Measurements from ENCODE around the gene TADA1.

- no peak for TF ChIP-seq CTCF (IDR thresholded peaks at IDR 0.05)
- no peak for TF ChIP-seq POLR2A (IDR thresholded peaks at IDR 0.05)
Measured at GRCh38 chr1:166814611-166815010, 61.5 kb downstream of the TADA1 start.
